Nephron (organoid): Measurements from ENCODE around the gene SLC10A3.

Experiments used
- H3K27ac Mint-ChIP-seq, 3 experiments: 2 replicates each; pipeline ENCODE4 v1.8.0; 2020; ENCODE audit warnings: mixed read lengths in 3 of 3, mild to moderate bottlenecking in 2 of 3, moderate library complexity in 1 of 3
- H3K27me3 Mint-ChIP-seq: 2 replicates; pipeline ENCODE4 v1.8.0; 2021; ENCODE audit warnings: low read depth, mild to moderate bottlenecking, moderate library complexity, mixed read lengths
- H3K36me3 Mint-ChIP-seq: 2 replicates; pipeline ENCODE4 v1.8.0; 2020; ENCODE audit warnings: low read depth, mixed read lengths
- H3K4me1 Mint-ChIP-seq: 2 replicates; pipeline ENCODE4 v1.8.0; 2020; ENCODE audit warnings: mixed read lengths
- H3K4me3 Mint-ChIP-seq, 3 experiments: 2 replicates each; pipeline ENCODE4 v1.8.0; 2020; ENCODE audit warnings: mild to moderate bottlenecking in 3 of 3, mixed read lengths in 3 of 3, moderate library complexity in 2 of 3
- H3K9me3 Mint-ChIP-seq: 2 replicates; pipeline ENCODE4 v1.8.0; 2020; ENCODE audit warnings: mixed read lengths
- CTCF ChIP-seq, 3 experiments: fragments of 200-600 bp; sonication (generic); IDR thresholded peaks; one replicate each; pipeline ENCODE4 v1.5.0; 2021; ENCODE audit warnings: antibody characterized with exemption in 3 of 3; ENCODE audit not compliant: unreplicated experiment in 3 of 3

The SLC10A3 gene

GRCh38 chrX:154513716-154514115 lies 23.3 kb upstream of the SLC10A3 start:
- peaks cover 23% of the 10 kb centered on the region for H3K36me3 Mint-ChIP-seq
- peak overlapping the region; percentile 63 to 74 (median 65) for H3K4me3 Mint-ChIP-seq
- peak overlapping the region in 2 of 3 experiments; percentile 12 to 76 for H3K27ac Mint-ChIP-seq
- H3K27me3 Mint-ChIP-seq = peaks cover under 1% of the 10 kb centered on the region
- no peak for TF ChIP-seq CTCF (IDR thresholded peaks at IDR 0.05; ENCODE audit: unreplicated experiment in 3 of 3)
- H3K9me3 Mint-ChIP-seq = peaks cover 23% of the 10 kb centered on the region
- peaks cover 24% of the 10 kb centered on the region for H3K4me1 Mint-ChIP-seq

DNA sequence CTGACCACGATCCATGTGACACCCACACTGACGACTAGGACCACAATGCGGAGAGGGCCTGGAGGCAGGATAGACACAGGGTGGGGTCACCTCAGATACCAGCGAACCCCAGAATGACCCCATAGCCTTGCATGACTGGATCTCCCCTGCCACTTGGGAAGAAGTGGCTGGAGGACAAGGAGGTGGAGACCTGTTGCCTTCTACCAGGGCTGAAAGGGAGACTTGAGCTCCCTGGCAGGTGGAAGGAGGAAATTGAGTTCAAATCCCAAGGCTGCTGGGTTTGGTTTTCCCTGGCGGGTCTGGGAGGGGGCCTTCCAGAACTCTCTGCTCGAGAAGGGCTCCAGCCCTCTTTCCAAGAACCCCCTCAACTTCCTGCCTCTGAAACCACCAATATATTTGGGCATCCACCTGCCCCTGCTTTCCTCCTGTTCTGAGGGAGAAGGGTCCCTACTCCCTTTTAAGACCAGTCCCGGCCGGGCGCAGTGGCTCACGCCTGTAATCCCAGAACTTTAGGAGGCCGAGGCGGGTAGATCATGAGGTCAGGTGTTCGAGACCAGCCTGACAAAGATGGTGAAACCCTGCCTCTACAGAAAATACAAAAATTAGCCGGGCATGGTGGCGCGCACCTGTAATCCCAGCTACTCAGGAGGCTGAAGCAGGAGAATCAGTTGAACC lies 22.6 kb upstream of the SLC10A3 start:
- H3K9me3 Mint-ChIP-seq = peaks cover 23% of the 10 kb centered on the region
- H3K27me3 Mint-ChIP-seq = peaks cover 3% of the 10 kb centered on the region

GRCh38 chrX:154511761-154512160 lies 21.3 kb upstream of the SLC10A3 start:
- peaks cover 24% of the 10 kb centered on the region for H3K9me3 Mint-ChIP-seq
- peaks cover 28% of the 10 kb centered on the region for H3K36me3 Mint-ChIP-seq
- peaks cover 11% of the 10 kb centered on the region for H3K4me1 Mint-ChIP-seq
- H3K27me3 Mint-ChIP-seq = peaks cover 3% of the 10 kb centered on the region
- peak overlapping the region in 2 of 3 experiments; percentile 50 to 63 for H3K27ac Mint-ChIP-seq
- no peak overlapping the region for H3K4me3 Mint-ChIP-seq
- TF ChIP-seq CTCF (IDR thresholded peaks at IDR 0.05; ENCODE audit: unreplicated experiment in 3 of 3) = no peak

More for the DNA sequence above, 22.6 kb upstream of the SLC10A3 start:
- no peak for TF ChIP-seq CTCF (IDR thresholded peaks at IDR 0.05; ENCODE audit: unreplicated experiment in 3 of 3)
- Mint-ChIP-seq H3K27ac (no peak overlapping the region), H3K36me3 (peaks cover 28% of the 10 kb centered on the region), H3K4me3 (peak overlapping the region in 1 of 3 experiments; percentile 12), H3K4me1 (peaks cover 20% of the 10 kb centered on the region)

- peaks cover 23% of the 10 kb centered on the region for H3K9me3 Mint-ChIP-seq
- no peaks in the 10 kb centered on the region for H3K4me1 Mint-ChIP-seq
- peaks cover 3% of the 10 kb centered on the region for H3K27me3 Mint-ChIP-seq
- TF ChIP-seq CTCF (IDR thresholded peaks at IDR 0.05; ENCODE audit: unreplicated experiment in 3 of 3) = no peak
- no peak overlapping the region for H3K4me3 Mint-ChIP-seq
- H3K27ac Mint-ChIP-seq = no peak overlapping the region
- H3K36me3 Mint-ChIP-seq = peaks cover 37% of the 10 kb centered on the region
Measured at GRCh38 chrX:154509455-154509854, 19.0 kb upstream of the SLC10A3 start.

DNA sequence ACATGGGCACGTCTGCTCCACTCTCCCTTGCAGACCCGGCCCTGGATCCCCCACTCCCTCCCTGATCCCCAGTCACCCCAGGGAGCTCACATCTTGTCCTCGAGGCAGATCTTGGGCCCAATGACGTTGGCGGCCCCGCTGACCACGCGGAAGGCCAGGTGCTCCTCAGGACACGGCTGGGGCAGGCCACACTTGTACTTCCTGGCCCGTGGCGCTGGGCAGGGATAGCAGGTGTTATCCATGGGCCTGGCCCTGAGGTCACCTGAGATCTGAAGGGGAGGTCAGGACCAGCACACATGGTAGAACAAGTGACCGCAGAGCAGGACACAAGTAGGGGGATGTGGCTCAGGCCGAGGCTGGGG lies 17.9 kb upstream of the SLC10A3 start:
- H3K4me1 Mint-ChIP-seq = no peaks in the 10 kb centered on the region
- peaks cover 18% of the 10 kb centered on the region for H3K9me3 Mint-ChIP-seq
- no peak for TF ChIP-seq CTCF (IDR thresholded peaks at IDR 0.05; ENCODE audit: unreplicated experiment in 3 of 3)
- H3K4me3 Mint-ChIP-seq = no peak overlapping the region
- peaks cover 31% of the 10 kb centered on the region for H3K36me3 Mint-ChIP-seq
- H3K27me3 Mint-ChIP-seq = peaks cover 3% of the 10 kb centered on the region
- H3K27ac Mint-ChIP-seq = no peak overlapping the region
